HUDEP-2 (cell line): ENCODE data around the gene SGCD.
"Not testable (repeated sequence)": the region's sequence is repeated elsewhere in the genome, so short reads cannot be mapped to it uniquely, and the experiment has no call there.

Experiments used
- DNase-seq, 76 experiments: peaks; one replicate each; lab custom pipeline; 2025; ENCODE audit not compliant: unreplicated experiment in 76 of 76; lab: John Stamatoyannopoulos, UW

Gene SGCD

GRCh38 chr5:156552855-156553358 is 225.9 kb downstream of the SGCD start:
- no peak for DNase-seq

GRCh38 chr5:156556666-156557406 is 229.9 kb downstream of the SGCD start:
- no peak for DNase-seq

DNA sequence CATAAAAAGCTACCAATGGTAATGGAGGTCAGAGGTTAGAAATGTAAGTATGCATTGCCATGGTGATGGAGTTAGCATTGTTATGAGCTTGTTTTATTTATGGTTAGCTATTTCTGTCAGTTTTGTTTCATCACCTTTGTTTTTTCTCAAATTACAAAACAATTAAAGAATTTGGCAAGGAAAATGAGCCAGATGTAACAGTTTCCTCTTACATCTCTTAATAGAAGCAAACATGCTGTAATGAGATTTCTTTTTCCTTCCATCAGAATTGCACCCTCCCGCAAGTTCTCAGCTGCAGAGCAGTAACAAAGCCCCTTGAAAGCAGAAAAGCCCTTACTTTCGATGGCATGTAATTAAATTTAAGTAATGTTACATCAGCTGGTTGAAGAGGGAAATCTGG is 233.0 kb downstream of the SGCD start:
- no peak for DNase-seq

DNA sequence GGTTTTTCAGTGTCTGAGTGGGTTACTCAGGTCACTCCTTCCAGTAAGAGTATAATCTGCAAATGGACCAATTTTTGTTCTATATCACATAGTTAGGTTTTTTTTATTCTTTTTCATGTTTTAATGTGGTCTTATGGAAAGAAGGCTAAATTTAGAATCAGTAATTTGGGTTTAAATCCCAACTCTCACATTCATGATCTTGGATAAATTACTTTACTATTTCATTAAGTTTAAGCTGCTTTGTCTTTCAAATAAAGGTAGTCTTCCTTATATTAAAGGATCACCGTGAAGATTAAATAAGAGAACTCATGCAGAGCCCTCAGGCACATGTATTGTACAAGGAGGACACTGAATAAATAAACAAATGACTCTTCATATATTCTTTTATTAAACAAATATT is 234.7 kb downstream of the SGCD start:
- no peak for DNase-seq

- no peak for DNase-seq
Observed at GRCh38 chr5:156570615-156571014, 243.7 kb downstream of the SGCD start.

DNA sequence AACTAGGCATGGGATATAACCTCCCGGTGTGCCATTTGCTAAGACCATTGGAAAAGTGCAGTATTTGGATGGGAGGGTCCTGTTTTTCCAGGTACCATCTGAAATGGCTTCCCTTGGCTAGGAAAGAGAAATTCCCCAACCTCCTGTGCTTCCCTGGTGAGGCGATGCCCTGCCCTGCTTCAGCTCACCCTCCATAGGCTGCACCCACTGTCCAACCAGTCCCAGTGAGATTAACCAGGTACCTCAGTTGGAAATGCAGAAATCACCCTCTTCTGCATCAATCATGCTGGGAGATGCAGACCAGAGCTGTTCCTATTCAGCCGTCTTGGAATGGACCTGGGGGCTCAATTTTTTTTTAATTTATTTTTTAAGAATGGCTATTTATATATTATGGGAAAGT is 254.8 kb downstream of the SGCD start:
- no peak for DNase-seq

DNA sequence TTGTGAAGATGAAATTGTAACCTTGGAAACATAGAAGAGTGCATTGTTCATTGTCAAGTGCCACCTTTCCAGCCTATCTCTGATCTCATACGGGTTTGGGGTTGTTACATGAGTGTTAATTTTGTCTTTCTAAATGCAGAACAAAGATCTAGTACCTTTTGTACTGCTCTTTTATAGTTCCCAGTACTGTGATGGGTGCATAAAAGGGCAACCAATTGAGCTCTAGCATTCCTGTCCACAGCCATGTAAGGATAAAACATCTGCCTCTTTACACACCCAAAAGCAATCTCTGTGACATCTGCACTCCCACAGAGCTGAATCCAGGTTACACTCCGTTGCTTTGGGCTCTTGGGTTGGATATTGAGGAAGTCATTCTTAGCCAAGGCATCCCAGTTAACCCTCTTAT is 255.2 kb downstream of the SGCD start:
- no peak for DNase-seq

- DNase-seq: no peak
Observed at GRCh38 chr5:156584871-156585270, 257.9 kb downstream of the SGCD start.

- DNase-seq: no peak
Observed at GRCh38 chr5:156585999-156586398, 259.0 kb downstream of the SGCD start.

- DNase-seq: no peak
Observed at GRCh38 chr5:156587012-156587411, 260.0 kb downstream of the SGCD start.

DNA sequence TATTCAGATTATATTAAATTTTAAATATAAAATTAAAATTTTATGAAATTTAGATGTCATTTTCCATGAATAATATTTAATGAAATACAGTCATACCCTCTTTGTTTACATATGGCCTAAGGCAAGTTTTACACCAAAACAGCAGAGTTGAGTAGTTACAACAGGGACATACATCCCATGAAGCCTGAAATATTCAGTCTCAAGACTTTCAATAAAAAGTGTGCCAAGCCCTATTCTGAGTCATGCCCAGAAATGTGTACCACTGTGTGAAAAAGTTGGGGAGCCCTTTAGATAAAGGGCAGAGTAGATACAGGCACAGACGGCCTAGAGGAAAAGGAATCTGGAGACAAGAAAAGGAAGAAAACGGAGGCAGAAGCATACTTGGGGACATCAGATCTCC is 261.3 kb downstream of the SGCD start:
- DNase-seq: no peak

GRCh38 chr5:156589104-156589945 is 262.4 kb downstream of the SGCD start:
- no peak for DNase-seq

DNA sequence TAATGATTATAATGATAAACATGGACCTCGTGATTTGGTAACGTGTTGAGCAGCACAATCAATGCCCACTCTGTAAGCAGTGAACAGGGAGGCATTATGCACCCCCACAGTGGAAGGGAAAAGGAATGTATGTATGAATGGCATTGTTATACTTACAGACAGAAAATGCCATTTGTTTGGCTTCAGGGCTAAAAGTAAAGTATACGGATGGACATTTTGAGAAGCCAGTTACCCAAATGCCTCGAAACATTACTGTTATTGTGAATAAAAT is 262.9 kb downstream of the SGCD start:
- DNase-seq: no peak

DNA sequence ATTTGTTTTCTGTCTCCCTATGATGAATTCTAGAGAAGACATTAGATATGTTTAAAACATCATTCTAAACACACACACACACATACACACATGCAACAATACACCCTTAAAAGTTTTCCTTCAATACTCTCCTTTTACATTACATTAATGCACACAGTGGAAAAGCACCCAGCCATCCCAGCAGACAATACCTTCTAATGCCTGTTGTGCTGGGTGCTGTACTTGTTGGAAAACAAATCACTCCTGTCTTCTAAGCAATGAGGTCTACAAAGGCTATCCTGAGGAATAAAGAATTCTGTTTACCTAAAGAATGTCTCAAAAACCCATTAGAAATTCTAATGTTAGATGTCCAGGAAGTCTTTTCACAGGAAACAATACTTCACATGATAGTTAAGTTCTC is 264.0 kb downstream of the SGCD start:
- DNase-seq: no peak

- no peak for DNase-seq
Observed at GRCh38 chr5:156591631-156592030, 264.7 kb downstream of the SGCD start.

DNA sequence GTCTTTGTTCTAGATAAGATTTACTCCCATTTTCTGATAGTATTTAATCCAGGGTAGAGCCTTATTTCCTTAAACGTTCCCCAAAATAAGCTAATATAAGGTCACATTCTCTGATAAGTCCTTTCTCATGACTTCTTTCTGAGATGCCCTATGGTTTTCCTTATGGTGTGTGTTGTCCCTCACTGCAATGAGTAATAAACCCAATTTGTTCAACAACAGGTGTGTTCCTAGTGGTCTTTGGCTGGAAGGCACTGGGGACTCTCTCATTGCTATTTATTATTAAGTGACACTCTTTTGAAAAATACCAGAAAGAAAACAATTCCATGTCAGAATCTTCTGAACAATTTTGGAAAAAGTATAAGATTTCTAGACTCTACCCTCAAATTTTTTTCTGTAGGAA is 266.6 kb downstream of the SGCD start:
- DNase-seq: no peak

GRCh38 chr5:156594406-156594805 is 267.4 kb downstream of the SGCD start:
- no peak for DNase-seq

- DNase-seq: no peak
Observed at GRCh38 chr5:156595132-156595787, 268.3 kb downstream of the SGCD start.

GRCh38 chr5:156597276-156597675 is 270.3 kb downstream of the SGCD start:
- no peak for DNase-seq

DNA sequence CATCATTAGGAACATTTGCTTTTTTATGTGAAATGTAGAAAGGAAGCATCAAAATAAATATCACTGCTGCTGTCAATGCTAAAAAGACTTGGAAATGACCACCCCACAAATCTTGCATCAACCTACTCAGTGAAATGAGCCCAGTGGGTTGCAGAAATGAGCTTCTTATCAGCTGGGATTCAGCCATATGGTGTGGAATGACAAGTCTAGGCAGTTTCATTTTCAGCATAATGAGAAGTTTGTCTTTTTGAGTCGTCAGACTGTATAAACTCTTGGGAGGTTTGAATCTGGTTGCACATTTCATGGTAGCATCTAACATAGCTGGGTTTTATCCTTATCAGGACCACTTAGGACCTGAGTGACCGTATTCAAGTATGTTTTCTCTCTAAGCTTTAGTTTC is 272.0 kb downstream of the SGCD start:
- DNase-seq: no peak

DNA sequence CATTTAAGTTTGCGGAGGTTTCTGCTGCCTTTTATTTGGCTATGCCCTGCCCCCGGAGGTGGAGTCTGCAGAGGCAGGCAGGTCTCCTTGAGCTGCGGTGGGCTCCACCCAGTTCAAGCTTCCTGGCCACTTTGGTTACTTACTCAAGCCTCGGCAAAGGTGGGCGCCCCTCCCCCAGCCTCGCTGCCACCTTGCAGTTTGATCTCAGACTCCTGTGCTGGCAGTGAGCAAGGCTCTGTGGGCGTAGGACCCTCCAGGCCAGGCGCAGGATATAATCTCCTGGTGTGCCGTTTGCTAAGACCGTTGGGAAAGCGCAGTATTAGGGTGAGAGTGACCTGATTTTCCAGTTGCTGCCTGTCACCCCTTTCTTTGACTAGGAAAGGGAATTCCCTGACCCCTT is 283.6 kb downstream of the SGCD start:
- DNase-seq: not testable (repeated sequence)

- no peak for DNase-seq
Observed at GRCh38 chr5:156615901-156616300, 288.9 kb downstream of the SGCD start.
